Gastroesophageal sphincter (tissue), 3 donors: ENCODE measurements around the gene ZP3.

ENCODE experiments used
- EP300 ChIP-seq: sonication (generic); formaldehyde crosslinking; IDR thresholded peaks from one replicate; pipeline ENCODE4 v1.6.1; 2017; ENCODE audit warnings: antibody characterized with exemption, mild to moderate bottlenecking
- TF ChIP-seq, protein P1 (sequence below), 4 experiments: fragments of 200-600 bp in 2 of 4; fragments of 450-650 bp in 2 of 4; sonication (generic) in 1 of 4; IDR thresholded peaks; one replicate each; pipeline ENCODE4 v1.5.1; 2017 to 2019; ENCODE audit warnings: antibody characterized with exemption in 4 of 4, mild to moderate bottlenecking in 2 of 4, moderate library complexity in 2 of 4

DNA sequence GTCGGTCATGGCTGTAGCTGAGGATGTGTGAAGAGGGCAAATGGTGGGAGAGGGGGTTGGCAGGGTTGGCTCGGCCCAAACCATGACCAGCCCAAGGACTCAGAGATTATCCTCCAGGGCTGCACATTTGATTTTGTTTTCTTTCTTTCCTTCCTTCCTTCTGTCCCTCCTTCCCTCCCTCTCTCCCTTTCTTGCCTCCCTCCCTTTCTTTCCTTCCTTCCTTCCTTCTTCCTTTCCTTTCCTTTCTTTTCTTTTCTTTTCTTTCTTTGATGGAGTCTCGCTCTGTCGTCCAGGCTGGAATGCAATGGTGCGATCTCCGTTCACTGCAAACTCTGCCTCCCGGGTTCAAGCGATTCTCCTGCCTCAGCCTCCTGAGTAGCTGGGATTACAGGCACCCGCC is 19.0 kb upstream of the ZP3 start:
- TF ChIP-seq, protein P1, sequence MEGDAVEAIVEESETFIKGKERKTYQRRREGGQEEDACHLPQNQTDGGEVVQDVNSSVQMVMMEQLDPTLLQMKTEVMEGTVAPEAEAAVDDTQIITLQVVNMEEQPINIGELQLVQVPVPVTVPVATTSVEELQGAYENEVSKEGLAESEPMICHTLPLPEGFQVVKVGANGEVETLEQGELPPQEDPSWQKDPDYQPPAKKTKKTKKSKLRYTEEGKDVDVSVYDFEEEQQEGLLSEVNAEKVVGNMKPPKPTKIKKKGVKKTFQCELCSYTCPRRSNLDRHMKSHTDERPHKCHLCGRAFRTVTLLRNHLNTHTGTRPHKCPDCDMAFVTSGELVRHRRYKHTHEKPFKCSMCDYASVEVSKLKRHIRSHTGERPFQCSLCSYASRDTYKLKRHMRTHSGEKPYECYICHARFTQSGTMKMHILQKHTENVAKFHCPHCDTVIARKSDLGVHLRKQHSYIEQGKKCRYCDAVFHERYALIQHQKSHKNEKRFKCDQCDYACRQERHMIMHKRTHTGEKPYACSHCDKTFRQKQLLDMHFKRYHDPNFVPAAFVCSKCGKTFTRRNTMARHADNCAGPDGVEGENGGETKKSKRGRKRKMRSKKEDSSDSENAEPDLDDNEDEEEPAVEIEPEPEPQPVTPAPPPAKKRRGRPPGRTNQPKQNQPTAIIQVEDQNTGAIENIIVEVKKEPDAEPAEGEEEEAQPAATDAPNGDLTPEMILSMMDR (IDR thresholded peaks at IDR 0.05): no peak
- TF ChIP-seq EP300: no peak
